HepG2 (cell line): ENCODE results near the gene RABGGTA.

Experiments used
- POLR2A ChIP-seq, 2 experiments: IDR thresholded peaks; 2 replicates each; pipeline ENCODE4 v1.6.1; 2011; ENCODE audit warnings: low read depth in 2 of 2, low read length in 2 of 2, mild to moderate bottlenecking in 1 of 2, moderate library complexity in 1 of 2; ENCODE audit not compliant: insufficient read depth in 1 of 2
- ZNF747 ChIP-seq: sonication (generic); formaldehyde crosslinking; IDR thresholded peaks from 2 replicates; pipeline ENCODE4 v1.8.1; 2023; ENCODE audit warnings: missing genetic modification reagents, mild to moderate bottlenecking, borderline replicate concordance

DNA sequence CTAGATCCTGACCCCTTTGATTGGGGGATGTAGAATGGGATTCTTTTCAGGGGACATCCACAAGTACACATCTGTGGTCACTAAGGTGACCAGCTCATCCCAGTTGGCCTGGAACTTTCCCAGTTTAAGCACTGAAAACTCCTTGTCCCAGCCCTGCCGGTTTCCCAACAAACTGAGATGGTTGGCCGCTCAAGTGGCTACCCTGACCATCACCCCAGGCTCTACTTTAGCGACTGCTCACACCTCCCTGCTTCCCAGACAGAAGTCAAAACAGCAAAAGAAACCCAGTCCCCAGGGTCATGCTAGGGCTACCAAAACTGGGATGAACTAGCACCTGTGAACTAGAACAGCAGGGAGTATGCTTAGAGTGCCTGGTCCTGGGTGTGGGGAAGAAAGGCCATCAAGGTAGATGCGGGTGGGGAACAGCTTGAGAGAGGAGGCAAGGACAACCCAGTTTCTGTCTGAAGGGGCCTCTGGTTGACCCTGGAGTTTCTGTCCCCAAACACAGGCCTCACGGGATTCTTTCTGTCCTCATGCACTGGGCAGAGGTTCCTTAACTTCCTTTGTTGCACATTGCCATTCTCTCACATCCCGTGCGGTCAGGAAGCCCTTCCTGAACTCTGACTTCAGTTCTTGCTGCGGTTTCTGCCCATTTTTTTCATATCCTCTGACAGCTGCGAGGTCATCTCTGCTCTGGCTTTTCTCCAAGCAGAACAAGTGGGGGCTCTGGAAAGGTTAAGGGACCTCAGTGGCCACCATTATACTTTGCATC lies 41.5 kb upstream of the RABGGTA start:
- TF ChIP-seq ZNF747 (CRISPR knock-in tag), result no peak
- TF ChIP-seq POLR2A (IDR thresholded peaks at IDR 0.05; ENCODE audit: insufficient read depth in 1 of 2, low read depth in 2 of 2, low read length in 2 of 2), result no peak
